Neural progenitor cell (in vitro differentiated cells): ENCODE data around the gene TLCD3B. TPM values are rescaled to one million over a fixed set of nuclear protein-coding genes. Genes with fewer than 3 reads are reported as not detected.

Source experiments
- DNase-seq: peaks from one replicate; pipeline ENCODE4 v3.0.0-alpha.2; 2016; ENCODE audit warnings: low spot score
- H2AFZ ChIP-seq: fragments of 200-600 bp; sonication (generic); replicated peaks from 2 replicates; pipeline ENCODE4 v1.6.1; 2016; ENCODE audit warnings: antibody characterized with exemption
- H3F3A ChIP-seq: fragments of 200-600 bp; sonication (generic); 2 replicates; pipeline ENCODE4 v1.6.1; 2016; ENCODE audit warnings: antibody characterized with exemption, low read depth
- H3K27ac ChIP-seq: fragments of 200-600 bp; sonication (generic); 2 replicates; pipeline ENCODE4 v1.5.1; 2016; ENCODE audit warnings: mild to moderate bottlenecking
- H3K27me3 ChIP-seq: fragments of 200-600 bp; sonication (generic); 2 replicates; pipeline ENCODE4 v1.6.1; 2016; ENCODE audit warnings: mild to moderate bottlenecking, moderate library complexity
- H3K36me3 ChIP-seq: fragments of 200-600 bp; sonication (generic); 2 replicates; pipeline ENCODE4 v1.5.1; 2016
- H3K4me1 ChIP-seq: fragments of 200-600 bp; sonication (generic); 2 replicates; pipeline ENCODE4 v1.6.1; 2016; ENCODE audit warnings: mixed run types
- H3K4me2 ChIP-seq: fragments of 200-600 bp; sonication (generic); 2 replicates; pipeline ENCODE4 v1.6.1; 2016
- H3K4me3 ChIP-seq: fragments of 200-600 bp; sonication (generic); 2 replicates; pipeline ENCODE4 v1.5.1; 2016
- H3K79me2 ChIP-seq: fragments of 200-600 bp; sonication (generic); 2 replicates; pipeline ENCODE4 v1.6.1; 2016; ENCODE audit warnings: low read depth
- H3K9ac ChIP-seq: fragments of 200-600 bp; sonication (generic); 2 replicates; pipeline ENCODE4 v1.6.1; 2016
- H3K9me3 ChIP-seq: fragments of 200-600 bp; sonication (generic); 2 replicates; pipeline ENCODE4 v1.5.1; 2016; ENCODE audit warnings: low read depth
- H4K20me1 ChIP-seq: fragments of 200-600 bp; sonication (generic); 2 replicates; pipeline ENCODE4 v1.6.1; 2016; ENCODE audit warnings: low read depth
- H3K27ac Mint-ChIP-seq: 3 replicates; pipeline ENCODE4 v1.8.0; 2021; ENCODE audit warnings: mixed read lengths
- H3K27me3 Mint-ChIP-seq: 2 replicates; pipeline ENCODE4 v1.8.0; 2022; ENCODE audit warnings: low read depth, mild to moderate bottlenecking, inconsistent platforms, moderate library complexity, mixed read lengths; ENCODE audit not compliant: insufficient read depth
- H3K36me3 Mint-ChIP-seq: 3 replicates; pipeline ENCODE4 v1.8.0; 2021; ENCODE audit warnings: mixed read lengths
- H3K4me1 Mint-ChIP-seq: 3 replicates; pipeline ENCODE4 v1.8.0; 2021; ENCODE audit warnings: mixed read lengths
- H3K4me3 Mint-ChIP-seq: 3 replicates; pipeline ENCODE4 v1.8.0; 2021; ENCODE audit warnings: mild to moderate bottlenecking, moderate library complexity, mixed read lengths
- H3K9me3 Mint-ChIP-seq: 3 replicates; pipeline ENCODE4 v1.8.0; 2020; ENCODE audit warnings: mixed read lengths
- CTCF ChIP-seq: fragments of 200-600 bp; sonication (generic); IDR thresholded peaks from 2 replicates; pipeline ENCODE4 v1.5.1; 2017; ENCODE audit warnings: antibody characterized with exemption, mild to moderate bottlenecking
- EZH2 ChIP-seq: fragments of 200-600 bp; sonication (generic); IDR thresholded peaks from 2 replicates; pipeline ENCODE4 v1.6.1; 2017; ENCODE audit warnings: antibody characterized with exemption, mild to moderate bottlenecking, moderate library complexity
- EZH2phosphoT487 ChIP-seq: fragments of 200-600 bp; sonication (generic); IDR thresholded peaks from 2 replicates; pipeline ENCODE4 v1.6.1; 2017; ENCODE audit warnings: antibody characterized with exemption
- total RNA-seq: library from RNA; depleted of rRNA; stranded (reverse); fragments of >200 nt; gene quantifications from 2 replicates; pipeline ENCODE4 v1.2.3, GENCODE V29; 2015; ENCODE audit warnings: low replicate concordance

The TLCD3B gene
- total RNA-seq, 1 donor from 2014 or later = 2.4 TPM

GRCh38 chr16:29995324-29995910, 35.7 kb downstream of the TLCD3B start, which contains the start of gene HIRIP3:
Gene HIRIP3 (minus strand): TSS chr16:29995617. CDS start chr16:29995605, 12 bp downstream.
- Histone ChIP-seq H3F3A (peaks cover 20% of the 10 kb centered on the region), H3K27me3 (no peaks in the 10 kb centered on the region), H3K79me2 (peaks cover 12% of the 10 kb centered on the region), H3K9ac (peak within 1 kb of the TSS; percentile 34), H4K20me1 (no peaks in the 10 kb centered on the region), H3K4me3 (peak within 1 kb of the TSS; percentile 80), H3K9me3 (no peaks in the 10 kb centered on the region), H2AFZ (peak within 1 kb of the TSS; percentile 99), H3K36me3 (no peaks in the 10 kb centered on the region), H3K4me2 (peak within 1 kb of the TSS; percentile 78), H3K27ac (peak within 1 kb of the TSS; percentile 32), H3K4me1 (peaks cover 12% of the 10 kb centered on the region)
- Mint-ChIP-seq H3K36me3 (peaks cover 8% of the 10 kb centered on the region), H3K4me1 (peaks cover 26% of the 10 kb centered on the region), H3K27me3 (peaks cover 11% of the 10 kb centered on the region), H3K4me3 (peak within 1 kb of the TSS; percentile 97), H3K27ac (peak within 1 kb of the TSS; percentile 72), H3K9me3 (no peaks in the 10 kb centered on the region)
- peak; percentile 94 for DNase-seq
- no peak for TF ChIP-seq EZH2phosphoT487
- no peak for TF ChIP-seq CTCF
- no peak for TF ChIP-seq EZH2

GRCh38 chr16:29994600-29995323, 36.3 kb downstream of the TLCD3B start:
- no peaks in the 10 kb centered on the region for H3K36me3 ChIP-seq
- H3K27ac Mint-ChIP-seq = peak overlapping the region; percentile 72
- peak overlapping the region; percentile 99 for H2AFZ ChIP-seq
- H3K36me3 Mint-ChIP-seq = peaks cover 10% of the 10 kb centered on the region
- H3F3A ChIP-seq = peaks cover 20% of the 10 kb centered on the region
- TF ChIP-seq EZH2 (no peak), EZH2phosphoT487 (no peak), CTCF (no peak)
- no peaks in the 10 kb centered on the region for H3K9me3 Mint-ChIP-seq
- peaks cover 12% of the 10 kb centered on the region for H3K4me1 ChIP-seq
- H3K27me3 Mint-ChIP-seq = peaks cover 12% of the 10 kb centered on the region
- H3K4me2 ChIP-seq = peak overlapping the region; percentile 78
- peaks cover 26% of the 10 kb centered on the region for H3K4me1 Mint-ChIP-seq
- peak overlapping the region; percentile 97 for H3K4me3 Mint-ChIP-seq
- H3K4me3 ChIP-seq = peak overlapping the region; percentile 80
- no peak overlapping the region for H3K9ac ChIP-seq
- H3K27me3 ChIP-seq = no peaks in the 10 kb centered on the region
- peaks cover 12% of the 10 kb centered on the region for H3K79me2 ChIP-seq
- DNase-seq = no peak
- no peak overlapping the region for H3K27ac ChIP-seq
- no peaks in the 10 kb centered on the region for H3K9me3 ChIP-seq
- H4K20me1 ChIP-seq = no peaks in the 10 kb centered on the region

- no peak overlapping the region for H3K27ac ChIP-seq
- peaks cover 12% of the 10 kb centered on the region for H3K27me3 Mint-ChIP-seq
- no peak overlapping the region for H3K27ac Mint-ChIP-seq
- peak overlapping the region; percentile 78 for H3K4me2 ChIP-seq
- H3K4me1 ChIP-seq = peaks cover 12% of the 10 kb centered on the region
- no peaks in the 10 kb centered on the region for H3K27me3 ChIP-seq
- peak overlapping the region; percentile 80 for H3K4me3 ChIP-seq
- H3K9me3 ChIP-seq = no peaks in the 10 kb centered on the region
- no peaks in the 10 kb centered on the region for H3K36me3 ChIP-seq
- H3K9ac ChIP-seq = no peak overlapping the region
- peak overlapping the region; percentile 97 for H3K4me3 Mint-ChIP-seq
- peaks cover 20% of the 10 kb centered on the region for H3F3A ChIP-seq
- H3K79me2 ChIP-seq = peaks cover 12% of the 10 kb centered on the region
- DNase-seq = no peak
- TF ChIP-seq EZH2phosphoT487 (no peak), CTCF (no peak), EZH2 (no peak)
- H3K36me3 Mint-ChIP-seq = peaks cover 11% of the 10 kb centered on the region
- H3K4me1 Mint-ChIP-seq = peaks cover 27% of the 10 kb centered on the region
- no peak overlapping the region for H2AFZ ChIP-seq
- H3K9me3 Mint-ChIP-seq = no peaks in the 10 kb centered on the region
- no peaks in the 10 kb centered on the region for H4K20me1 ChIP-seq
Measured at GRCh38 chr16:29993903-29994599, 37.0 kb downstream of the TLCD3B start.
